K562 (cell line): ENCODE measurements around the gene DUSP28. TPM values are rescaled to one million over a fixed set of nuclear protein-coding genes. Genes with fewer than 3 reads are reported as not detected.
A peak's percentile ranks its signal among the peaks of the same experiment; 100 is the strongest.

Experiments
- ATAC-seq: fragments of 200-7000 bp; cut with Tn5 transposase; 3 replicates; pipeline ENCODE4 v1.9.1; 2020; ENCODE audit warnings: moderate library complexity
- BruUV-seq: library from RNA; stranded (reverse); fragments of 400-500 nt; replicated peaks from 2 replicates; lab custom pipeline; 2021; lab: Mats Ljungman, UMichigan
- CTCF ChIA-PET: fragments of 300-600 bp; formaldehyde crosslinking; extraction: SDS; loops from one replicate; lab custom pipeline; 2021; ENCODE audit warnings: low intra/inter-chr PET ratio; lab: Yijun Ruan, JAX
- POLR2A ChIA-PET: fragments of 300-600, 350-650 bp; sonication (Branson Sonifier 250); formaldehyde crosslinking; extraction: SDS; loops from one replicate; lab custom pipeline; 2021; ENCODE audit warnings: antibody characterized with exemption, inconsistent platforms; lab: Yijun Ruan, JAX
- DNase-seq, 4 experiments: peaks; one replicate each; pipeline versions ENCODE4 v3.0.0 to v3.0.0-alpha.2; 2011 to 2018; ENCODE audit warnings: low spot score in 3 of 4, mixed read lengths in 3 of 4; ENCODE audit errors: extremely low read depth in 1 of 4
- FAIRE-seq: peaks from 2 replicates; lab custom pipeline; 2011; peaks lifted over from hg19 to GRCh38; lab: Jason Lieb, UNC
- H2AFZ ChIP-seq: 2 replicates; pipeline ENCODE4 v1.6.0; 2011; ENCODE audit warnings: low read depth, low read length, control low read depth, inconsistent platforms
- H3K27ac ChIP-seq: fragments of 200-600 bp; 3 replicates; pipeline ENCODE4 v1.8.0; 2011; ENCODE audit warnings: low read depth, mild to moderate bottlenecking, control low read depth, inconsistent platforms, low read length, moderate library complexity, mixed read lengths; ENCODE audit errors: extremely low read depth
- H3K27me3 ChIP-seq, 2 experiments: fragments of 300-600 bp in 1 of 2; 2 replicates in 1 of 2; 3 replicates in 1 of 2; pipeline versions ENCODE4 v1.6.0 to v1.8.0; 2011; ENCODE audit warnings: inconsistent platforms in 2 of 2, low read length in 2 of 2, mild to moderate bottlenecking in 1 of 2, mixed read lengths in 1 of 2, moderate library complexity in 1 of 2; ENCODE audit not compliant: control insufficient read depth in 2 of 2, insufficient read depth in 2 of 2
- H3K36me3 ChIP-seq: fragments of 300-600 bp; 3 replicates; pipeline ENCODE4 v1.8.0; 2011; ENCODE audit warnings: mild to moderate bottlenecking, low read length, inconsistent platforms; ENCODE audit not compliant: control insufficient read depth, insufficient read depth
- H3K4me1 ChIP-seq, 2 experiments: fragments of 200-600 bp in 1 of 2; replicated peaks in 1 of 2; 2 replicates in 1 of 2; 3 replicates in 1 of 2; pipeline versions ENCODE4 v1.5.1 to v1.8.0; 2011; ENCODE audit warnings: inconsistent platforms in 2 of 2, low read length in 2 of 2, mild to moderate bottlenecking in 1 of 2, mixed read lengths in 1 of 2, moderate library complexity in 1 of 2; ENCODE audit not compliant: control insufficient read depth in 2 of 2, insufficient read depth in 2 of 2
- H3K4me2 ChIP-seq: 2 replicates; pipeline ENCODE4 v1.6.1; 2011; ENCODE audit warnings: low read length, control low read depth, inconsistent platforms, mixed read lengths; ENCODE audit not compliant: insufficient read depth
- H3K4me3 ChIP-seq: fragments of 200-600 bp; sonication (generic), shearing (Covaris generic); 2 replicates; pipeline ENCODE4 v1.5.1; 2016; ENCODE audit warnings: control low read depth, inconsistent platforms
- H3K79me2 ChIP-seq: fragments of 200-600 bp; 3 replicates; pipeline ENCODE4 v1.8.0; 2011; ENCODE audit warnings: low read length, inconsistent platforms; ENCODE audit not compliant: control insufficient read depth, insufficient read depth
- H3K9ac ChIP-seq, 2 experiments: 2 replicates each; pipeline versions ENCODE4 v1.6.0 to v1.6.1; 2011; ENCODE audit warnings: low read depth in 2 of 2, low read length in 2 of 2, control low read depth in 1 of 2, inconsistent platforms in 1 of 2, mild to moderate bottlenecking in 1 of 2, mixed read lengths in 1 of 2; ENCODE audit not compliant: insufficient read depth in 1 of 2
- H3K9me1 ChIP-seq: one replicate; pipeline ENCODE4 v1.6.0; 2011; ENCODE audit warnings: inconsistent platforms, mild to moderate bottlenecking, low read length, moderate library complexity; ENCODE audit not compliant: control insufficient read depth, insufficient read depth
- H3K9me3 ChIP-seq: replicated peaks from 2 replicates; pipeline ENCODE4 v1.5.1; 2011; ENCODE audit warnings: low read depth, low read length, inconsistent platforms; ENCODE audit not compliant: control insufficient read depth, insufficient read depth
- H4K20me1 ChIP-seq: replicated peaks from 2 replicates; pipeline ENCODE4 v1.6.1; 2011; ENCODE audit warnings: low read length, inconsistent platforms, mixed read lengths; ENCODE audit not compliant: control insufficient read depth, insufficient read depth
- ARID1B ChIP-seq: fragments of 450-650 bp; IDR thresholded peaks from 2 replicates; pipeline ENCODE4 v1.6.1; 2016; ENCODE audit warnings: antibody characterized with exemption, mild to moderate bottlenecking, inconsistent platforms
- FOSL1 ChIP-seq: fragments of 200-800 bp; sonication (Bioruptor generic); conservative IDR thresholded peaks from 2 replicates; pipeline ENCODE4 v1.6.1; 2016; ENCODE audit warnings: missing genetic modification characterization, missing compliant biosample characterization
- HNRNPL ChIP-seq: fragments of 200-400 bp; formaldehyde crosslinking; IDR thresholded peaks from 2 replicates; pipeline ENCODE4 v1.6.1; 2017; ENCODE audit warnings: low read depth, mild to moderate bottlenecking, low read length
- POLR2G ChIP-seq: fragments of 200-400 bp; formaldehyde crosslinking; IDR thresholded peaks from 2 replicates; pipeline ENCODE4 v1.6.1; 2017; ENCODE audit warnings: low read depth, mild to moderate bottlenecking, antibody characterized with exemption, low read length, moderate library complexity
- RBM17 ChIP-seq: fragments of 200-400 bp; formaldehyde crosslinking; IDR thresholded peaks from 2 replicates; pipeline ENCODE4 v1.6.1; 2017; ENCODE audit warnings: low read depth, mild to moderate bottlenecking, low read length, borderline replicate concordance
- SETDB1 ChIP-seq: IDR thresholded peaks from one replicate; pipeline ENCODE4 v1.6.1; 2012; ENCODE audit warnings: low read length, control low read depth, inconsistent platforms
- ZNF224 ChIP-seq: sonication (generic); formaldehyde crosslinking; IDR thresholded peaks from 2 replicates; pipeline ENCODE4 v1.8.0; 2022; ENCODE audit warnings: mild to moderate bottlenecking, missing genetic modification reagents
- ZNF444 ChIP-seq: fragments of 250-450 bp; sonication (Bioruptor Pico); IDR thresholded peaks from 2 replicates; pipeline ENCODE4 v1.4.0; 2020; ENCODE audit warnings: mild to moderate bottlenecking, moderate library complexity
- WGBS: fragments of 100-300 bp; shearing (Covaris generic); methylation state at CpG from one replicate; pipeline ENCODE4 v1.1.6; 2016; ENCODE audit warnings: low coverage, mixed read lengths; ENCODE audit not compliant: insufficient coverage; ENCODE audit errors: missing lambda C conversion rate; 5-methylcytosine and 5-hydroxymethylcytosine counted together
- in situ Hi-C: fragments of 300-500 bp; cut with MboI; formaldehyde crosslinking; loops from 4 replicates; pipeline ENCODE4 v1.15.0; 2018; ENCODE audit warnings: inconsistent platforms, mixed read lengths
- intact Hi-C: fragments of 100-400 bp; cut with micrococcal nuclease; formaldehyde crosslinking; loops from 2 replicates; pipeline ENCODE4 v1.14.2; 2022
- polyA plus RNA-seq, 8 experiments: library from polyadenylated mRNA; depleted of rRNA in 4 of 8; stranded (reverse) in 5 of 8; unstranded in 3 of 8; fragments of >200 nt; fragmentation: Nextera tagmentation in 2 of 8; fragmentation: Illumina TruSeq in 1 of 8; extraction: Ambion mirVana in 2 of 8; extraction: Trizol in 1 of 8; gene quantifications; 2 replicates each; pipeline versions ENCODE4 v1.2.1 to v1.2.3, GENCODE V29; 2011 to 2014; ENCODE audit warnings: inconsistent platforms in 1 of 8, missing spikeins in 1 of 8
- total RNA-seq, 7 experiments: library from RNA; depleted of rRNA in 6 of 7; stranded (reverse); fragments of >200 nt in 6 of 7; fragmentation: Illumina TruSeq in 2 of 7; extraction: Trizol in 2 of 7; gene quantifications; 2 replicates each; pipeline versions ENCODE4 v1.2.1 to v1.2.3, GENCODE V29; 2011 to 2021; ENCODE audit warnings: low replicate concordance in 1 of 7

Gene DUSP28
- total and polyA plus RNA-seq, 9 of the 15 experiments (the other 6 are each of a cell fraction or from before 2014, with no cell fraction given) = 2.8 to 8.1 (median 4.2) TPM

DNA sequence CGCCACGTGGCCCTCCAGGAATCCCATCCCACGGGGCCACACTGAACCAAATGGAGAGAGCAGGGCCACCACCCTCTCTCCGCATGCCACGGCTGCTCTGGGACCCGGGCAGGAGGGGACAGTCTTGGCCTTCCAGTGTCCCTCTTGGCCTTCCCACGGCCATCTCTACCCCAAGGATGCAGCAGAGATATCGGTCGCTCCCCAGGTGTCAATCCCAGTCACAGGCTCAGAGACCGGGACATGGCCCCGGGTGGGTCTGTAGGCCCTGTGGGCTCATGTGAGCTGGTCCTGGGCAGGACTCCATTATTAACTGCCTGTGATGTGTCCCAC, 41.6 kb downstream of the DUSP28 start:
- no peak for TF ChIP-seq FOSL1 (tag)
- no peak for TF ChIP-seq ZNF224 (CRISPR knock-in tag)
- TF ChIP-seq ARID1B = no peak
- no peak for TF ChIP-seq SETDB1
- TF ChIP-seq ZNF444 (CRISPR knock-in tag) = no peak
- TF ChIP-seq, all 486 proteins: peak for 0
- no peak for DNase-seq
- Histone ChIP-seq H3K36me3 (no peaks in the 10 kb centered on the region), H3K9me3 (no peaks in the 10 kb centered on the region), H3K4me1 (peaks cover 4 to 29% of the 10 kb centered on the region in 2 experiments; a peak in 3 of 5 replicates), H3K9me1 (no peaks in the 10 kb centered on the region), H4K20me1 (no peaks in the 10 kb centered on the region), H3K4me2 (no peak overlapping the region), H3K79me2 (no peaks in the 10 kb centered on the region), H3K27ac (no peak overlapping the region), H3K4me3 (no peak overlapping the region), H3K9ac (no peak overlapping the region), H2AFZ (no peak overlapping the region), H3K27me3 (no peaks in the 10 kb centered on the region)
- intact Hi-C loops (no loop called here), in situ Hi-C loops (no loop called here)
- no peak for ATAC-seq
- CTCF ChIA-PET = no interaction called here
- FAIRE-seq = no peak
- WGBS = 85% methylated on average over 5 of the region's 11 CpGs
- POLR2A ChIA-PET = no interaction called here
- no TSS peak for BruUV-seq

DNA sequence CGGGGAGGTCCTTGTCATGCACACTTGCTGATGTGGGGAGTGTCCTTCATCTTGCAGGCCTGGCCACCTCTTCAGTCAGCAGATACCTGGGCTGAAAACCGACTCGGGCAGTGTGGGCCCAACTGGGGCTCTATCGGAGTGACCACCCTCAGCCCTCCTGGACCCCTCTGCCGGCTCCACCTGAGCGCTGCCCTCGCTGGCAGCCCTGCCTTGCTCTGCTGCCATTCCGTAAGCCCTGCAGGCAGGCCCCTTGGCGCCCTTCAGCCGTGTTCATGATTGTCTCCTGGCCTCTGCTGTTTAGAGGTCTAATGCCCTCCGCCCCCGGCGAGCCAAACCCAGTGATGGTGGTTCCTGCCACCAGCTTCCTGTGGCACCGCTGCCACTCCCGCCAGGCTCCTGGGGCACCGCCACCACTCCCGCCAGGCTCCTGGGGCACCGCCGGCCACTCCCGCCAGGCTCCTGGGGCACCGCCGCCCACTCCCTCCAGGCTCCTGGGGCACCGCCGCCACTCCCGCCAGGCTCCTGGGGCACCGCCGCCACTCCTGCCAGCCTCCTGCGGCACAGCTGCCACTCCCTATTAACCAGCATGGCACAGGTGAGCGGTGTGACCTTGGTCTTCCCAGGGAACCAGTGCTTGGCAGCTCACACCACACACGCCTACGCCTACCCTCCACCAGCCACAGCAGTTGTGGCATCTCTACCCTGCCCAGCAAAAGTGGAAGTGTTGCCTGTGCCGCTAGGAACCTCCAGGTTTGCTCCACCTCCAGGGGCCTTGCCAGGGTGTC, 42.3 kb downstream of the DUSP28 start:
- no peaks in the 10 kb centered on the region for H3K79me2 ChIP-seq
- H3K9me3 ChIP-seq = no peaks in the 10 kb centered on the region
- no peaks in the 10 kb centered on the region for H3K36me3 ChIP-seq
- no peaks in the 10 kb centered on the region for H3K9me1 ChIP-seq
- BruUV-seq = no TSS peak
- H4K20me1 ChIP-seq = no peaks in the 10 kb centered on the region
- in situ Hi-C loops = no loop called here
- no peak overlapping the region for H3K4me3 ChIP-seq
- H3K27me3 ChIP-seq = no peaks in the 10 kb centered on the region
- no peak overlapping the region for H3K4me2 ChIP-seq
- ChIA-PET CTCF (no interaction called here), POLR2A (no interaction called here)
- no peak overlapping the region for H3K27ac ChIP-seq
- WGBS = 92% methylated on average over 10 of the region's 32 CpGs
- no peak for ATAC-seq
- H3K9ac ChIP-seq = no peak overlapping the region
- no peak for FAIRE-seq
- TF ChIP-seq RBM17 (no peak), POLR2G (0 out of 2 replicates have a peak, but pooled peaks have one; percentile 25), HNRNPL (peak; percentile 25; the same call in 1 of the 2 replicates)
- intact Hi-C loops = no loop called here
- H3K4me1 ChIP-seq = peaks cover 4 to 29% of the 10 kb centered on the region in 2 experiments; a peak in 3 of 5 replicates
- no peak for DNase-seq
- H2AFZ ChIP-seq = no peak overlapping the region
